ENCODE data around the gene ZNF3.

DNA sequence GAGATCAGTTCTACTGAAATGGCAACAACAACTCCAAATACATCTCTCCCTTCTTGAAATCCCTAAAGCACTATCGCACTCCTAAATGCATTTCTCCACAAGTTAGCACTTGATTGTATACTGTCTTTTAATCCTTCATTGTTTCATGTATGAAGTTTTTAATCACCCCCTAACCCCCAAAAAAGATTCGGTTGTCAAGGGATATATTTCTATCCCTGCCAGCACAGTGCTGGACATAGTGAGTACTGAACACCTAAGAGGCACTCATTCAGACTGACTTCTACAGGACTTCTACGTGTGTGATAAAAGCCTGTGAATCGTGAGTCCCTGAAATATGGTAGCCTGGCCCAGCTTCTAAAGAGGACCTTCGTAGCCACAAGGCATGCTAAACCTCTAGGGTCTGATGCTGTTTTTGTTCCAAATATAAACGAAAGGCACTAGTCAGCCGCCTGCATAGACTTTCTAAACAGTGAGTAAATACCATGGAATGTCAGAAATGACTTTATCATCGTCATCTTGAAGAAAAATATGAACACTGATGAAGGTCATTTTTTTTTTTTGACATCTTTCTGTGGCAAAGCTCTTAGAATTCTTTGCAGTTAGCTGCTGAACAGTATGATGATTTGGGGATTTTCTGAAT, 46.5 kb downstream of the ZNF3 start:
- TF ChIP-seq CTCF (IDR thresholded peaks at IDR 0.05) (no peak), POLR2A (IDR thresholded peaks at IDR 0.05; ENCODE audit: low read length) (no peak)

Data from A549 (cell line).